ENCODE measurements around the gene TXNDC12.

The TXNDC12 gene

DNA sequence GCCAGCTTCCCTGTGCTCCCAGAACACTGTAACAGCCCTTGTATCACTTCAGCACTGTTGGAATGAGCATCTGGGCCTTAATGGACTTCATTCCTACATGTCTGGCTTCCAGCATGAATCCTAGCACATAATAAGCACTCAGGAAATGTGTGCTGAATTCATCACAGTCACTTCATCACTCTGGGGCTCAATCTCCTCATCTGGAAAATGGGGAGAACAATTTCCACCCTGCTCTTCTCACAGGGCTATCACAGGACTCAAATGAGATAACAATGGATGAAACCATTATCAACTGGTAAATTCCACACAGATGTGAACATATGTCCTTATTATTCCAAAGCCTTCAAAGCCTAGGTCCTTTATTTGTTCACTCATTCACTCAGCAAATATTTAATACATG, 76.9 kb downstream of the TXNDC12 start:
- DNase-seq (ENCODE audit: low spot score): no peak
- in situ Hi-C loops (cut with MboI; ENCODE audit: low sequenced_read_pairs, unreplicated experiment): loop anchor here (25.0 kb wide), 1 partner anchor 109 kb away; no protein-coding TSS in a partner anchor

DNA sequence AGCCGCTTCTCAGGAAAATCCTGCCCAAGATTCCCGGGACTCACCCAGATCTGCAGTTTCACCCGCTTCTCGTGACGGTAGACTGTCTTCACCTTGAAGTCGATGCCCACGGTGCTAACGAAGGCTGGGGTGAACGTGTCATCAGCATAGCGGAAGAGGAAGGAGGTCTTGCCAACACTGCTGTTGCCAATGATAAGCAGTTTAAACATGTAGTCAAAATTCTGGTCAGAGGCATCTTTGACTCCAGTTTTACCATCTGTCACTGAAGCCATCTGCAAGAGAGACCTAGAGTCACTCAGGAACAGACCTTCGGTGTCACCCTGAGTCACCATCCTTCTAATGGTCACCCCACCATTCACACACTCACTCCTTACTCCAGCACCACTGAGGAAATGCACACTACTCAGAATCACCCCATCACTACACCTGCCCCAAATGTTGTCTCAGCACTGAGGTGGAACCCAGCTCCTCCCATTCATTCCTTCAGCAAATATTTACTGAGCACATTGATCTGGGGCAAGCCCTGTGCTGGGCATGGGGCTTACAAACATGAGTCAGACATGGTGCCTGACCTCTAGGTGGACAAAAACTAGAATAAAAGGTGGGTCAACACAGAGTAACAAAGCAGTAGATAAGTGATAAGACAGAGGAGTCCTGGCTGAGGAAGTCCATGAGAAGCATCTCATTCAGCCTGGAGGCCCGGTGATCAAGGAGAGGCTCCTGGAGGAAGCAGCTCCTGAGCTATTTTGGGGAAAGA, 78.0 kb downstream of the TXNDC12 start:
- in situ Hi-C loops (cut with MboI; ENCODE audit: low sequenced_read_pairs, unreplicated experiment): loop anchor here (25.0 kb wide), 1 partner anchor 110 kb away; no protein-coding TSS in a partner anchor
- TF ChIP-seq, protein P1, sequence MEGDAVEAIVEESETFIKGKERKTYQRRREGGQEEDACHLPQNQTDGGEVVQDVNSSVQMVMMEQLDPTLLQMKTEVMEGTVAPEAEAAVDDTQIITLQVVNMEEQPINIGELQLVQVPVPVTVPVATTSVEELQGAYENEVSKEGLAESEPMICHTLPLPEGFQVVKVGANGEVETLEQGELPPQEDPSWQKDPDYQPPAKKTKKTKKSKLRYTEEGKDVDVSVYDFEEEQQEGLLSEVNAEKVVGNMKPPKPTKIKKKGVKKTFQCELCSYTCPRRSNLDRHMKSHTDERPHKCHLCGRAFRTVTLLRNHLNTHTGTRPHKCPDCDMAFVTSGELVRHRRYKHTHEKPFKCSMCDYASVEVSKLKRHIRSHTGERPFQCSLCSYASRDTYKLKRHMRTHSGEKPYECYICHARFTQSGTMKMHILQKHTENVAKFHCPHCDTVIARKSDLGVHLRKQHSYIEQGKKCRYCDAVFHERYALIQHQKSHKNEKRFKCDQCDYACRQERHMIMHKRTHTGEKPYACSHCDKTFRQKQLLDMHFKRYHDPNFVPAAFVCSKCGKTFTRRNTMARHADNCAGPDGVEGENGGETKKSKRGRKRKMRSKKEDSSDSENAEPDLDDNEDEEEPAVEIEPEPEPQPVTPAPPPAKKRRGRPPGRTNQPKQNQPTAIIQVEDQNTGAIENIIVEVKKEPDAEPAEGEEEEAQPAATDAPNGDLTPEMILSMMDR (IDR thresholded peaks at IDR 0.05; ENCODE audit: borderline replicate concordance, control extremely low read depth, extremely low read depth, insufficient read depth, missing control alignments): no peak
- DNase-seq (ENCODE audit: low spot score): no peak

More for the DNA sequence above, 76.9 kb downstream of the TXNDC12 start:
- TF ChIP-seq, protein P1 (IDR thresholded peaks at IDR 0.05; ENCODE audit: borderline replicate concordance, control extremely low read depth, extremely low read depth, insufficient read depth, missing control alignments): no peak

DNA sequence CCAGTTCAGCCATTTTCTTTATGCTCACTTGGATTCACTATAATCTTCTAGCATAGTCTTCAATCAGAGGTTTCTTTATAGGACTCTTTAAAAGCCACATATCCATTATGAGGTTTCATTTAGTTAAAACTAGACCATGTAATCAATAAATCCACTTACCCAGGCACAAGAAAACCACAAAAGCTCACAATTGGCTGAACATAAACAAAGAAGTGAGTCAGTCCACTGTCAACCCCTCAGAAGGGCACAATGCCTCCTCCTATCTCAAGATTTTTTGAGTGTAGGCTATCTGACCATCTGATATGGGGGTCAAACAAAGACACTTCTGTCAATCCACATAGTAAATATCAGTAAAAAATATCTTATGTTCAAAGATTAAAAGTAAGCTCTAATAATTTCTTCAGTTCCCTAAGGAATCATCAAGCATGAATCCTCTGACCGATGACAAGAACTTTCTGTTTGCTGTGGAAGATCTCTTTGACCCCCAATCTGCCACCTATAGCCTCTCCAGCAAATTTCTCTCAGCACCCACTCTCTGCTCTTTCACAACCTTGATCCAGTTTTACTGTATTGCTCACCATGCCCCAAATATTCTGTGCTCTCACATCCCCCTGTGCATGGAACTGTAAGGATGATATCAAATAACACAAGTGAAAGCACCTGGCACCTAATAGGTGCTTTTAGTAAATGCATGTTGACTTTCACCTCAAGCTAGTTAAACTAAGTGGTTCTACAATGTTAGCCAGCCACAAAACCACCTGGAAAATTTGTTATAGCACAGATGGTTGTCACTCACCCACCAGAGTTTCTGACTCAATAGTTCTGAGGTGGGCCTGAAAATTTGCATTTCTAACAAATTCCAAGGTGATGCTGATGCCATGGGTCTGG, 81.2 kb downstream of the TXNDC12 start:
- in situ Hi-C loops (cut with MboI; ENCODE audit: low sequenced_read_pairs, unreplicated experiment): no loop called here
- DNase-seq (ENCODE audit: low spot score): no peak
- TF ChIP-seq, protein P1 (IDR thresholded peaks at IDR 0.05; ENCODE audit: borderline replicate concordance, control extremely low read depth, extremely low read depth, insufficient read depth, missing control alignments): no peak

Measured in GM13976 (cell line).